Liver (tissue), 3 donors: Measurements from ENCODE around the gene WIPI1.

Experiments
- GABPA ChIP-seq, 2 donors: IDR thresholded peaks in 1 of 2; conservative IDR thresholded peaks in 1 of 2; 2 replicates each; pipeline ENCODE4 v1.6.1; 2016; ENCODE audit warnings: antibody characterized with exemption in 2 of 2, mild to moderate bottlenecking in 1 of 2, moderate library complexity in 1 of 2
- NR2F2 ChIP-seq: IDR thresholded peaks from 2 replicates; pipeline ENCODE4 v1.6.1; 2016; ENCODE audit warnings: antibody characterized with exemption
- RAD21 ChIP-seq, 2 donors: IDR thresholded peaks; 2 replicates each; pipeline ENCODE4 v1.6.1; 2016; ENCODE audit warnings: antibody characterized with exemption in 2 of 2, mild to moderate bottlenecking in 2 of 2
- RXRA ChIP-seq, 2 donors: IDR thresholded peaks; 2 replicates each; pipeline ENCODE4 v1.6.1; 2017 to 2018; ENCODE audit warnings: antibody characterized with exemption in 2 of 2, mild to moderate bottlenecking in 1 of 2
- SP1 ChIP-seq: IDR thresholded peaks from 2 replicates; pipeline ENCODE4 v1.6.1; 2018; ENCODE audit warnings: antibody characterized with exemption, mild to moderate bottlenecking
- TAF1 ChIP-seq: conservative IDR thresholded peaks from 2 replicates; pipeline ENCODE4 v1.6.1; 2016; ENCODE audit warnings: antibody characterized with exemption, mild to moderate bottlenecking
- TF ChIP-seq, protein P1 (sequence below): fragments of 150-350 bp; IDR thresholded peaks from 2 replicates; pipeline ENCODE4 v1.5.1; 2017; ENCODE audit warnings: improper control_type of control experiment, low read depth, low read length; ENCODE audit not compliant: missing input control
- TF ChIP-seq, protein P2 (sequence below): IDR thresholded peaks from 2 replicates; pipeline ENCODE4 v1.6.1; 2016; ENCODE audit warnings: antibody characterized with exemption, mild to moderate bottlenecking
- TF ChIP-seq, protein P3 (sequence below): IDR thresholded peaks from 2 replicates; pipeline ENCODE4 v1.6.1; 2016; ENCODE audit warnings: antibody characterized with exemption
- donor health status: healthy.
- donor health status: healthy.

DNA sequence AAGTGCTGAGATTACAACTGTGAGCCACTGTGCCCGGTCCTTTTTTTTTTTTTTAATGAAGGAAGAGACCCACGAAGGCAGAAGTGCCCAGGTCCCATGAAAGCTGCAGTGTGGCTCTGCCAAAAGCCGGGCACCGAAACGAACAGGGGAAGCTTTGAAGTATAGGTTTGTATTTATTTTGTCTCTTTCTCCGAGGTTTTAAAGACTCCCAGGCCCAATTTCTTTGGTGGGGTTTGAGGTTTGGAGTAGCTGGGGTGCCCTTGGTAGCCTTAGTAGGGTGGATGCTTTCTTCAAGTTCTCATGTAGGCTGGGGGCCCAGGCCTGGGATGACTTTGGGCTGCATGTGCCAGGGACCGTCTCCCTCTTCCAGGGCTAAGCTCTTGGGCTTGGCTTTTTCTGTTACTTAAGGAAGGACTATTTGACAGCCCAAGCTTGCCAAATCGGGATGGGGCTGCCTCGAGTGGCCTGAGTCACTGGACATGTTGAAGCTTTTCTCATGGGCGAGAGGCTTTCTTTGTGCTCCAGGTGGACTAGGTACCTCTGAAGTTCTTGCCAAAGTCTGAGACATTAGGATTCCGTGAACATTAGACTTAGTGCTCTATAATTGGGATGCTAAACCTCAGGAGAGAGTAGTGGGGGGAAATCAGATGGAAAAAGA, 66.3 kb downstream of the WIPI1 start:
- TF ChIP-seq, protein P1, sequence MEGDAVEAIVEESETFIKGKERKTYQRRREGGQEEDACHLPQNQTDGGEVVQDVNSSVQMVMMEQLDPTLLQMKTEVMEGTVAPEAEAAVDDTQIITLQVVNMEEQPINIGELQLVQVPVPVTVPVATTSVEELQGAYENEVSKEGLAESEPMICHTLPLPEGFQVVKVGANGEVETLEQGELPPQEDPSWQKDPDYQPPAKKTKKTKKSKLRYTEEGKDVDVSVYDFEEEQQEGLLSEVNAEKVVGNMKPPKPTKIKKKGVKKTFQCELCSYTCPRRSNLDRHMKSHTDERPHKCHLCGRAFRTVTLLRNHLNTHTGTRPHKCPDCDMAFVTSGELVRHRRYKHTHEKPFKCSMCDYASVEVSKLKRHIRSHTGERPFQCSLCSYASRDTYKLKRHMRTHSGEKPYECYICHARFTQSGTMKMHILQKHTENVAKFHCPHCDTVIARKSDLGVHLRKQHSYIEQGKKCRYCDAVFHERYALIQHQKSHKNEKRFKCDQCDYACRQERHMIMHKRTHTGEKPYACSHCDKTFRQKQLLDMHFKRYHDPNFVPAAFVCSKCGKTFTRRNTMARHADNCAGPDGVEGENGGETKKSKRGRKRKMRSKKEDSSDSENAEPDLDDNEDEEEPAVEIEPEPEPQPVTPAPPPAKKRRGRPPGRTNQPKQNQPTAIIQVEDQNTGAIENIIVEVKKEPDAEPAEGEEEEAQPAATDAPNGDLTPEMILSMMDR = no peak
- TF ChIP-seq TAF1 (no peak), RXRA (IDR thresholded peaks at IDR 0.05) (no peak), NR2F2 (no peak), RAD21 (IDR thresholded peaks at IDR 0.05) (no peak), GABPA (IDR thresholded peaks at IDR 0.05 in 1 of 2, conservative IDR thresholded peaks at IDR 0.05 in 1 of 2) (no peak), SP1 (no peak)
- TF ChIP-seq, protein P2, sequence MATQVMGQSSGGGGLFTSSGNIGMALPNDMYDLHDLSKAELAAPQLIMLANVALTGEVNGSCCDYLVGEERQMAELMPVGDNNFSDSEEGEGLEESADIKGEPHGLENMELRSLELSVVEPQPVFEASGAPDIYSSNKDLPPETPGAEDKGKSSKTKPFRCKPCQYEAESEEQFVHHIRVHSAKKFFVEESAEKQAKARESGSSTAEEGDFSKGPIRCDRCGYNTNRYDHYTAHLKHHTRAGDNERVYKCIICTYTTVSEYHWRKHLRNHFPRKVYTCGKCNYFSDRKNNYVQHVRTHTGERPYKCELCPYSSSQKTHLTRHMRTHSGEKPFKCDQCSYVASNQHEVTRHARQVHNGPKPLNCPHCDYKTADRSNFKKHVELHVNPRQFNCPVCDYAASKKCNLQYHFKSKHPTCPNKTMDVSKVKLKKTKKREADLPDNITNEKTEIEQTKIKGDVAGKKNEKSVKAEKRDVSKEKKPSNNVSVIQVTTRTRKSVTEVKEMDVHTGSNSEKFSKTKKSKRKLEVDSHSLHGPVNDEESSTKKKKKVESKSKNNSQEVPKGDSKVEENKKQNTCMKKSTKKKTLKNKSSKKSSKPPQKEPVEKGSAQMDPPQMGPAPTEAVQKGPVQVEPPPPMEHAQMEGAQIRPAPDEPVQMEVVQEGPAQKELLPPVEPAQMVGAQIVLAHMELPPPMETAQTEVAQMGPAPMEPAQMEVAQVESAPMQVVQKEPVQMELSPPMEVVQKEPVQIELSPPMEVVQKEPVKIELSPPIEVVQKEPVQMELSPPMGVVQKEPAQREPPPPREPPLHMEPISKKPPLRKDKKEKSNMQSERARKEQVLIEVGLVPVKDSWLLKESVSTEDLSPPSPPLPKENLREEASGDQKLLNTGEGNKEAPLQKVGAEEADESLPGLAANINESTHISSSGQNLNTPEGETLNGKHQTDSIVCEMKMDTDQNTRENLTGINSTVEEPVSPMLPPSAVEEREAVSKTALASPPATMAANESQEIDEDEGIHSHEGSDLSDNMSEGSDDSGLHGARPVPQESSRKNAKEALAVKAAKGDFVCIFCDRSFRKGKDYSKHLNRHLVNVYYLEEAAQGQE = no peak
- TF ChIP-seq, protein P3, sequence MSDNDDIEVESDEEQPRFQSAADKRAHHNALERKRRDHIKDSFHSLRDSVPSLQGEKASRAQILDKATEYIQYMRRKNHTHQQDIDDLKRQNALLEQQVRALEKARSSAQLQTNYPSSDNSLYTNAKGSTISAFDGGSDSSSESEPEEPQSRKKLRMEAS = no peak
